DOHH2 (cell line): ENCODE measurements around the gene GAB2.

ENCODE experiments used
- H3F3A ChIP-seq: fragments of 200-600 bp; sonication (generic), shearing (Covaris generic); 2 replicates; pipeline ENCODE4 v1.6.0; 2016; ENCODE audit warnings: antibody characterized with exemption, mild to moderate bottlenecking; ENCODE audit not compliant: control insufficient read depth, insufficient read depth
- H3K27ac ChIP-seq: fragments of 200-600 bp; sonication (generic); 2 replicates; pipeline ENCODE4 v1.5.1; 2014; ENCODE audit warnings: low read depth, mild to moderate bottlenecking, low read length, moderate library complexity
- H3K27me3 ChIP-seq: fragments of 200-600 bp; sonication (generic); 2 replicates; pipeline ENCODE4 v1.6.1; 2014; ENCODE audit warnings: mild to moderate bottlenecking, low read length, mixed read lengths; ENCODE audit not compliant: control insufficient read depth
- H3K36me3 ChIP-seq: fragments of 200-600 bp; sonication (generic); 2 replicates; pipeline ENCODE4 v1.6.1; 2014; ENCODE audit warnings: mild to moderate bottlenecking, low read length, moderate library complexity, mixed read lengths; ENCODE audit not compliant: control insufficient read depth
- H3K4me1 ChIP-seq: fragments of 200-600 bp; sonication (generic); 2 replicates; pipeline ENCODE4 v1.6.1; 2014; ENCODE audit warnings: mild to moderate bottlenecking, low read length, mixed read lengths; ENCODE audit not compliant: control insufficient read depth
- H3K4me2 ChIP-seq: fragments of 200-600 bp; sonication (generic); 2 replicates; pipeline ENCODE4 v1.6.0; 2014; ENCODE audit warnings: mild to moderate bottlenecking, low read length, moderate library complexity
- H3K4me3 ChIP-seq: fragments of 200-600 bp; sonication (generic); 2 replicates; pipeline ENCODE4 v1.5.1; 2014; ENCODE audit warnings: mild to moderate bottlenecking, low read length, mixed read lengths
- H3K79me2 ChIP-seq: fragments of 200-600 bp; sonication (generic); 2 replicates; pipeline ENCODE4 v1.6.1; 2014; ENCODE audit warnings: mild to moderate bottlenecking, low read length, mixed read lengths; ENCODE audit not compliant: control insufficient read depth
- H3K9me2 ChIP-seq: fragments of 200-600 bp; sonication (generic); replicated peaks from 2 replicates; pipeline ENCODE4 v1.6.1; 2014; ENCODE audit warnings: mild to moderate bottlenecking, low read length, mixed read lengths; ENCODE audit not compliant: control insufficient read depth
- H3K9me3 ChIP-seq: fragments of 200-600 bp; sonication (generic); 2 replicates; pipeline ENCODE4 v1.6.1; 2014; ENCODE audit warnings: antibody characterized with exemption, low read length, mixed read lengths; ENCODE audit not compliant: control insufficient read depth, insufficient read depth
- H4K20me1 ChIP-seq: fragments of 200-600 bp; sonication (generic); 2 replicates; pipeline ENCODE4 v1.6.0; 2014; ENCODE audit warnings: low read depth, mild to moderate bottlenecking, antibody characterized with exemption, low read length, moderate library complexity; ENCODE audit not compliant: control insufficient read depth, insufficient read depth
- EZH2phosphoT487 ChIP-seq: fragments of 200-600 bp; sonication (generic); IDR thresholded peaks from 2 replicates; pipeline ENCODE4 v1.6.1; 2017; ENCODE audit warnings: borderline replicate concordance, mild to moderate bottlenecking, antibody characterized with exemption, low read length, moderate library complexity, mixed read lengths
- TF ChIP-seq, protein P1 (sequence below): fragments of 200-600 bp; sonication (generic); IDR thresholded peaks from one replicate; pipeline ENCODE4 v1.5.1; 2014; ENCODE audit warnings: antibody characterized with exemption, mild to moderate bottlenecking, low read depth, low read length; ENCODE audit not compliant: poor library complexity, severe bottlenecking

Gene GAB2

DNA sequence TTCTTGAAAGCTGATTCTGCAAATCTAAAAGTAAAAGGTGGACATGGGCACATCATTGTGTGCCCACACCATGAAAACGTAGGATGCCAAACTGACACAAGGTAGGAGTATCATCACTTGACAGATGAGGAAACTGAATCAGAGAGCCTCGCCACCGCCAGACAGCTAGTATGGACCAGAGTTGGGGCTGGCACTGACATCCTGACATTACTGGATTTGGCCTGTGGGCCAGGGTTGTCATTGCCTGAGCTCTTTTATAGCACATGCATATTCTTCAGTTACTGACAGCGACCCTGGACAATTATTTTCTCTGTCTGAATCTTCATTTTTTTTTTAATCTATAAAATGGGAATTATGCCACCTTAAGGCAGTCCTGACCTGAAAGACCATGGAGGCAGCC, 212.4 kb downstream of the GAB2 start:
- Histone ChIP-seq H3K27ac (no peak overlapping the region), H4K20me1 (no peaks in the 10 kb centered on the region), H3K79me2 (no peaks in the 10 kb centered on the region), H3K4me2 (no peak overlapping the region), H3K9me3 (no peaks in the 10 kb centered on the region), H3K4me3 (no peak overlapping the region), H3K9me2 (no peaks in the 10 kb centered on the region), H3K4me1 (peaks cover 16% of the 10 kb centered on the region), H3F3A (no peaks in the 10 kb centered on the region), H3K27me3 (no peaks in the 10 kb centered on the region), H3K36me3 (no peaks in the 10 kb centered on the region)
- TF ChIP-seq, protein P1, sequence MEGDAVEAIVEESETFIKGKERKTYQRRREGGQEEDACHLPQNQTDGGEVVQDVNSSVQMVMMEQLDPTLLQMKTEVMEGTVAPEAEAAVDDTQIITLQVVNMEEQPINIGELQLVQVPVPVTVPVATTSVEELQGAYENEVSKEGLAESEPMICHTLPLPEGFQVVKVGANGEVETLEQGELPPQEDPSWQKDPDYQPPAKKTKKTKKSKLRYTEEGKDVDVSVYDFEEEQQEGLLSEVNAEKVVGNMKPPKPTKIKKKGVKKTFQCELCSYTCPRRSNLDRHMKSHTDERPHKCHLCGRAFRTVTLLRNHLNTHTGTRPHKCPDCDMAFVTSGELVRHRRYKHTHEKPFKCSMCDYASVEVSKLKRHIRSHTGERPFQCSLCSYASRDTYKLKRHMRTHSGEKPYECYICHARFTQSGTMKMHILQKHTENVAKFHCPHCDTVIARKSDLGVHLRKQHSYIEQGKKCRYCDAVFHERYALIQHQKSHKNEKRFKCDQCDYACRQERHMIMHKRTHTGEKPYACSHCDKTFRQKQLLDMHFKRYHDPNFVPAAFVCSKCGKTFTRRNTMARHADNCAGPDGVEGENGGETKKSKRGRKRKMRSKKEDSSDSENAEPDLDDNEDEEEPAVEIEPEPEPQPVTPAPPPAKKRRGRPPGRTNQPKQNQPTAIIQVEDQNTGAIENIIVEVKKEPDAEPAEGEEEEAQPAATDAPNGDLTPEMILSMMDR: no peak

DNA sequence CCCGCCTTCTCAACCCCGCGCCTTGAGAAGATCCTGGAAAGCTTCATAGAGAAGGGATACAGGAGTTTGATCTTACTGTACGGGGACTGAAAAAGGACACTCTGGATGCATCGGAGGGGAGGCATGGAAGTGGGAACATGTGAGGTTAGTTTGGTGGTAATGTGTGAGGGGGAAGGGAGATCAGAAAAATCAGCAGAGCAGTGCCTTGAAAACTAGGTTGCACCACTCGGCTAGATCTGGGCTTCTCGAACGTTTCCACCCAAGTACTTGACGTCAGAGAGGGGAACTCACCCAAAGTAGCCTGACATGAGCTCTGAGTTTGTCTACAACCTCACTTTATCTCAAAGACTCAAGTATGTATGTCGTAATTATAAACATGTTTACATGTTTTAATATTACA, 214.4 kb downstream of the GAB2 start:
- Histone ChIP-seq H3K9me3 (no peaks in the 10 kb centered on the region), H3K79me2 (no peaks in the 10 kb centered on the region), H3K4me3 (peak overlapping the region; percentile 19; the same call in 1 of the 2 replicates), H4K20me1 (no peaks in the 10 kb centered on the region), H3K4me2 (peak overlapping the region; percentile 61), H3K27me3 (no peaks in the 10 kb centered on the region), H3K27ac (no peak overlapping the region), H3F3A (no peaks in the 10 kb centered on the region), H3K4me1 (peaks cover 16% of the 10 kb centered on the region), H3K9me2 (no peaks in the 10 kb centered on the region), H3K36me3 (no peaks in the 10 kb centered on the region)
- TF ChIP-seq EZH2phosphoT487: no peak
- TF ChIP-seq, protein P1: no peak

DNA sequence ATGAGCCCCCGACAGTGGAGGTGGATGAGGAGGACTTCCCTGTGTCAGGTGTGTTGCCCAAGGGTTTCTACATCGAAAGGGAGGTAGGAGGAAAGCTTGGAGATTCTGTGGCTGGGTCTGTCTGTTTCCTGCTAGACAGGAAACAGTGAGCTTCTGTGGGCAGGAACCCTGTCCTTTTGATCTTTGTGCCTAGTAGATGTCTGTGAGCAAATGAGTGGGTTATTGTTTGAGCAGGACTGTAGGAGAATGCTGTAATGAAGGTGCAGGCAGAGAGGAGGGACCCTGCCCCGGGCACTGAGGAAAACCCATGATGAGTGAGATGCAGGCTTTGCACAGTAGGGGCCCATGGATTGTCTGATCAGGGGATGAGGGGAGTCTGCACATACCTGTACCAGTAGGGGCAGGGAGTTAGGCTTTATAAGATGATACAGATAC, 214.9 kb downstream of the GAB2 start:
- TF ChIP-seq, protein P1: no peak
- no peak for TF ChIP-seq EZH2phosphoT487
- Histone ChIP-seq H3K27ac (no peak overlapping the region; the same call in 1 of the 2 replicates), H3F3A (no peaks in the 10 kb centered on the region), H3K36me3 (no peaks in the 10 kb centered on the region), H3K79me2 (no peaks in the 10 kb centered on the region), H4K20me1 (no peaks in the 10 kb centered on the region), H3K27me3 (no peaks in the 10 kb centered on the region), H3K4me1 (peaks cover 16% of the 10 kb centered on the region), H3K4me2 (peak overlapping the region; percentile 61), H3K9me3 (no peaks in the 10 kb centered on the region), H3K9me2 (no peaks in the 10 kb centered on the region), H3K4me3 (peak overlapping the region; percentile 19)
